GM18517 (cell line): ENCODE data around the gene ZNF48.

ENCODE experiments used
- ATAC-seq: cut with Tn5 transposase; IDR thresholded peaks from one replicate; pipeline ENCODE4 v1.9.1; 2021; ENCODE audit warnings: mild to moderate bottlenecking, moderate library complexity; ENCODE audit not compliant: unreplicated experiment

The ZNF48 gene

DNA sequence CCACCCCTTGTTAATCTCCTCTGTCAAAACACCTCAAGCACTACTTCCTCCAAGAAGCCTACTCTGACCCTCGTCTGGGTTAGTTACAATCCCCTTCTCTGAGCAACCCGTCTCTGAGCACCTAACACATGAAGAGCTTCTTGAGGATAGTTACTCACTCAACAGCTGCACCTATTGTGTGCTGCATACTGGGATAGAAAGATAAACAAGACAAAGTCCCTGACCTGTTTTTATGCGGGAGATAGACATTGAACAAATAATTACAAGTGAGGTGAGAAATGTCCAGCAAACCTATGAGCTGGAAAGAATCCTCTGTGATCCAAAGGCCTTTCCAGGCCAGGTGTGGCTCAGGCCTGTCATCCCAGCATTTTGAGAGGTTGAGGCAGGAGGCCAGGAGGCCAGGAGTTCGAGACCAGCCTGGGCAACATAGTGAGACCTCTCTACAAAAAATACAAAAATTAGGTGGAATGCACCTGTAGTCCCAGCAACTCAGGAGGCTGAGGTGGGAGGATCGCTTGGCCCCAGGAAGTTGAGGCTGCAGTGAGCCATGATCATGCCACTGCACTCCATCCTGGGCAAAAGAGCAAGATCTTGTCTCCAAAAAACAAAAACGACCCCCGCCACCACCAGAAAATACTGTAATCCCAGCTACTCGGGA is 6.7 kb downstream of the ZNF48 start:
- ATAC-seq: no peak

DNA sequence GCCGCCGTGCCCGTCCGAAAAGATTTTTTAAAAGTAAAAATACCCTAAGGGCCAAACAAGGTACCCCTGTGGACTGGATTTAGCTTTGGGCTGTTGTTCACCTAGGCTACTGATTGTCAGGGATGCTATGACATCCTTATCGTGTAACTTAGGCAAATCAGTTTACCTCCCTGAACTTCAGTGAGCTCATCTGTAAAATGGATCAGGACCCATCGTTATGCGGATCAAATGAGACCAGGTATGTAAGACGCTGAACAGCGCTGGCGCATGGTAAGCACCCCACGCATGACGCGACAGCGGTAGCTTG is 11.5 kb downstream of the ZNF48 start:
- peak; percentile 20 for ATAC-seq

DNA sequence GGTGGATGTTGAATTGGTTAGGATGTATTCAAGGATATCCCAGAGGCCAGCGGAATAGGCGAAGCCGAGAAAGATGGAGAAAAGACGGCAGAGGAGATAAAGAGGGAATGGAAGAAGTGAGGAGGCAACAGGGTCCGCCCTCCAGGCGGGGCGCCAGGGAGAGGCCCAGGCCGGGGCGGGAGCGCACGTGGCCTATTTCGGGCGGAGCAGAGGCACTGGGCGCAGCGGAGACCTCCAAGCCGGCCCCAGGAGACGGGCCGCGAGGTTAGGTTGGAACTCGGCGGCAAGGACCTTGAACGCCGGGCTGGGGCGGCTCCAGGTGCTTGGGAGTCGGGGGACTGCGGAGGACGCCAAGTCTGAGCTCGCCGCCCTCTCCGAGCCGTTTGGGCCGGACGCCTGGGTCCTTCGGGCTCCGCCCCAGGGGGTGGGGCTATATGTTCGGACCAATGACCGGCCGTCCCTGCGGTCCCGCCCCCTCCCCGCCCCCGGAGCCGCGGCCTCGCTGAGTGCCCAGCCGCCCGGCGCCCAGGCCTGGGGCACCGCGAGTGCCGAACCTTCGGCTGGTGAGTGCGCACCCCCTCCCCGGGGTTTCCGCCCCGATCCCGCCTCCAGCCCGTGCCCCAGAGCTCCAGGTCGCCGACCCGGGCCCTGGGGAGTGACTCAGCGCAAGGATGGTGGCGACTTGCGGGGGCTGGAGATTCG is 12.0 kb downstream of the ZNF48 start, which contains the start of gene ZNF771:
Gene ZNF771, plus strand, starts transcription at position 505 of the 702 bp plus-strand sequence. CDS start 448 bp downstream, outside the sequence.
- peak; percentile 63 for ATAC-seq

DNA sequence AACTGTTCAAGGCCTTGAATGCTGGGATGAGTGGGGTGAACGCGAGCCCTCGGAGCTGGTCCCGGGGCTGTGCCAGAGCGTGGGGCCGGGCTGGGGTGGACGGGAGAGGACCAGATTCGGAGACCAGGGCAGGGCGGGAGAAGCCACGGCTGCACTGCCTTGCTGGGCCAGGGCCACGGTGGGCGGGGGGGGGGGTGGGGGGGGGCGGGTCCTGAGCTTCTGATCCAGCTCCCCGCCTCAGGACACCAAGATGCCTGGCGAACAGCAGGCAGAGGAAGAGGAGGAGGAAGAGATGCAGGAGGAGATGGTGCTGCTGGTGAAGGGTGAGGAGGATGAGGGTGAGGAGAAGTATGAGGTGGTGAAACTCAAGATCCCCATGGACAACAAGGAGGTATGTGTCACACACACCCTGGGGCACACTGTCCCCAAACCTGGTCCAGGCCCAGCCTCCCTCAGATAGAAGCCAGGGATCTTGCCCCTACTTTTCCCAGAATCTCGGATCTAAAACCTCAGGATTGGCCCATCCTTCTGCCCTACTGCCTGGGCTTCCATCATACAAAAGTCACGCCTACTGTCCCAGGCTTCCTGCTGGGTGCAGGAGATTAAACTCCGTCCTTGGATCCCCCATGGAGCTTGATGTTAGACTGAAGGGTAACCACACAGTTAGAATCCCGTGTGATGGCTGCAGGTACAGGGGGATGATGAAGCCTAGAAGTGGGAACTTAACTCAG is 12.7 kb downstream of the ZNF48 start:
- no peak for ATAC-seq

DNA sequence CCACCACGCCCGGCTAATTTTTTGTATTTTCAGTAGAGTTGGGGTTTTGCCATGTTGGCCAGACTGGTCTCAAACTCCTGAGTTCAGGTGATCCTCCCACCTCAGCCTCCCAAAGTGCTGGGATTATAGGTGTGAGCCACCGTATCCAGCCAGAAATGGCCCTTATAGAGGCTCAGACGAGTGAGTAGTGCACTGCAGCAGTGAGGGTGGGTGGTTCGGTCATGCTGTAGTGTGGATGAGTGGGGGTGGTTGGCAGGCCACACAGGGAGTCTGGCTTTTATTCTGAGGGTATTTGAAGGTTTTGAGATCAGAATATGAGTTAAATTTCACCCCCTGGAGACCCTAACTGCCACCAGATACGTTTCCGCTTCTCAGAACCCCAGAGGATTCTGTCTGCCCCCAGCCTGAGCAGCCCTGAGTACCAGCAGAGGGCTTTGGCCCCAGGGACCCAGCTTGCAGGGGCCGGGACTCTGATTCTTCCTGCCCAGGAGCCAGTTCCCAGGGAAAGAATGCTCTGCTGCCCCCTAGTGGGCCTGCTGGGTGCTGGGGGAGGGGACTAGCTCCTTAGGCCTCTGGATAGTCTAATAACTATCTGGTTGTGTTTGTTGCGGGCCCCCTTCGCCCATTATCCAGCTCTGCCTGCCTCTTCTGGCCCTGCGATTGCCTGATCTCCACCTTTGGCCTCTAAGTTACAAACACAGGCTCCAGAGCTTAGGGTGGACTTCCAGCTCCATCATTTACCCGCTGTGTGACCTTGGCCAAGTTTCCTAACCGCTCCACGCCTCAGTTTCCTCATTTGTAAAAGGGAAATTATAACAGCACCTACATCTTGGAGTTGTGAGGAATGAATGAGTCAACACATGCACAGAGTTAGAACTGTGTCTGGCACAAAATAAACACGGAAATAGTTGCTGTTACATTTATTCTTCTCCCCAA is 14.2 kb downstream of the ZNF48 start:
- no peak for ATAC-seq

DNA sequence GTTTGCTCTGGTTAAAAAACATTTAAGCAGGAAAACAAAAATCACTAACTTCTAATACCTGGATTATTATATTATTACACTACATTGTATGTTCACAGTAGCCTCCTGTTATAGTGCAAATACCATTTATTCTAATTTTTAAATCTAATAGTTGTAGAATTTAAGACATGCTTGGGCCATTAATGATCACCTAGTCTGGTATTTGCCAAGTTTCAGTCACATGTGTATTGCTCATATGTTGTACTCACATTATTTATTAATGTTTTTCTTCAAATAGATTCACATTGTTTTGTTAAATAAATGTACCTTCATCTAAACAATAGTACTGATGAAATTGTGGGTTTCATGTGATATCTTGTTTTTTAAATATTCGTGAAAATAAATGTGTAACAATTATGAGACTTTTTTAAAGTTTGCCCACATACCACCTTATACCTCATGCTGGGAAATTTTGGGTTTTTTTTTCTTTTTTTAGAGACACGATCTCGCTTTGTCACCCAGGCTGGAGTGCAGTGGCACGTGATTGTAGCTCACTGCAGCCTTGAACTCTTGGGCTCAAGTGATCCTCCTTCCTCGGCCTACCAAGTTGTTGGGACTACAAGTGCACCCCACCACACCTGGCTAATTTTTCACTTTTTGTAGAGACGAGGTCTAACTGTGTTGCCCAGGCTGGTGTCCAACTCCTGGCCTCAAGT is 18.0 kb downstream of the ZNF48 start:
- no peak for ATAC-seq

DNA sequence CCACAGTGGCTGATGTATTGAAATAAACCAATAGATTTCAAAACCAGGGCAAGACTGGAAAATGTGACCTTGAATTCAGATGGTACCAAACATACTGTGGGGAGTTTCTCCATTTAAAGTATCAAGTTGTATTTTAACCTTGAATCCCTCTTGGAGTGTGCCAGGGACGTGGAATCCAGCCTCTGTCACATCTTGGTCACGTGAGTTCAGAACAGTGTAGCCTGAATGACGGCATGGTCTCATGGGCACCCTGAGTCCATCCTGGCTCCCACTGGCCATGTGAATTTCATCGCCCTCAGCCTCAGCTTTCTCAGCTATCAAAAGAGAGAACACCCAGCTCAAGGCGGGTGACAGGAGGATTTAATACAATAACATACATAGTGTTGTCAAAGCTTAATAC is 18.9 kb downstream of the ZNF48 start:
- no peak for ATAC-seq

DNA sequence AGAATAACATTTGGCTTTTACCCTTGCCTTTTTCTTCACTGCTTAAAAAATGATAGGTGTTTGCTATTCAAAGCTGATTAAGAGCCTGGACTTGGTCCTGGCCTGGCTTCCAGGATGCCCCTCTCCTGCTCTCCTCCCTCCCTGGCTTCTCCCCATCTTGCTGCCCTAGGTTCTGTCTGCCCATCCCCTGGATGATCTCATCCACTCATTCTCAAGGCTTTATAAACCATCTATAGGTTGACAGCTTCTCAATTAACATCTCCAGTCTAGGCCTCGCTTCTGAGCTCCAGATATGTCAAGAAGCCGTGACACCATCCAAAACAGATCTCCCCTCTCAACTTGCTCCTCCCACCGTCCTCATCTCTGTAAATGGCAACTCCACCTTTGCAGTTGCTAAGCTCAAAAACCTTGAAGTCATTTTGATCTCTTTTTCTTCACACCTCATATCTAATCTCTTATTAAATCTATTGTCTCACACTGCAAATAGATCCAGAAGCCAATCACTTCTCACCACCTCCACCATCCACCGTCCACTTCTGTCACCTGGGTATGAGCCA is 20.9 kb downstream of the ZNF48 start:
- ATAC-seq: no peak

DNA sequence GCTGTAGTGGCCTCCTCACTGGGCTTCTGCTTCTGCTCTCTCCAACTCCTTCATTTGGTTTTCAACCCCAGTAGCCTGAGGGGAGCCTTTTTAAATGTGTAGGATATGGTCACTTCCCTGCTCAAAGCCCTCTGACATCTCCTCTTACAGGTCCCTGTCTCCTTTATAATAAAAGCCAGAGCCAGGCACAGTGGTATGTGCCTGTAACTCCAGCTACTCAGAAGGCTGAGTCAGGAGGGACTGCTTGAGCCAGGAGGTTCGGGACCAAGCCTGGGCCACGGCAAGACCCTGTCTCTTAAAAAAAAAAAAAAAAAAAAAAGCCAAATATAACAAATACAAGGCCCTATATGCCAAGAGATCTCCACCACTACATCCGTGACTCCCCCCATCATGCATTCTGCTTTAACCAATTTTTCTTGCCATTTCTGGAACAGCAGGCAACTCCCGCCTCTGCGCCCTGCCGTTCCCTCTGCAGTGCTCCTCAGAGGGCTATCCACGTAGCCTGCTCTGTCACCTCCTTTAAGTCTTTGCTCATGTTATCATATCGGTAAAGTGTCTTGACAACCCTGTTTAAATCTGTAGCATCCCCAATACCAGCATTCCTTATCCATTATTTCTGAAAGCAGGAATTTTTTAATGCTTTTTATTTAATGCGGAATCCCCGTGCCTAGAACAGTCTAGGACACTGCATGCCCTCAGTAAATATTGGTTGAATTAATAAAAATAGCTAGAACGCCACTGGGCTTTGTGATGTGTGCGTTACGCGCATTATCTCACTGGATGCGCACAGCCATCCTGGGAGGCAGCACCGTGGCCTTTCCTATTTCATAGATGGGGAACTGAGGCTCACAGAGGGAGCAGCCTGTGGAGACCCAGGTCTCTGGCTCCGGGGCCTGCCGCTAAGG is 21.7 kb downstream of the ZNF48 start:
- no peak for ATAC-seq

DNA sequence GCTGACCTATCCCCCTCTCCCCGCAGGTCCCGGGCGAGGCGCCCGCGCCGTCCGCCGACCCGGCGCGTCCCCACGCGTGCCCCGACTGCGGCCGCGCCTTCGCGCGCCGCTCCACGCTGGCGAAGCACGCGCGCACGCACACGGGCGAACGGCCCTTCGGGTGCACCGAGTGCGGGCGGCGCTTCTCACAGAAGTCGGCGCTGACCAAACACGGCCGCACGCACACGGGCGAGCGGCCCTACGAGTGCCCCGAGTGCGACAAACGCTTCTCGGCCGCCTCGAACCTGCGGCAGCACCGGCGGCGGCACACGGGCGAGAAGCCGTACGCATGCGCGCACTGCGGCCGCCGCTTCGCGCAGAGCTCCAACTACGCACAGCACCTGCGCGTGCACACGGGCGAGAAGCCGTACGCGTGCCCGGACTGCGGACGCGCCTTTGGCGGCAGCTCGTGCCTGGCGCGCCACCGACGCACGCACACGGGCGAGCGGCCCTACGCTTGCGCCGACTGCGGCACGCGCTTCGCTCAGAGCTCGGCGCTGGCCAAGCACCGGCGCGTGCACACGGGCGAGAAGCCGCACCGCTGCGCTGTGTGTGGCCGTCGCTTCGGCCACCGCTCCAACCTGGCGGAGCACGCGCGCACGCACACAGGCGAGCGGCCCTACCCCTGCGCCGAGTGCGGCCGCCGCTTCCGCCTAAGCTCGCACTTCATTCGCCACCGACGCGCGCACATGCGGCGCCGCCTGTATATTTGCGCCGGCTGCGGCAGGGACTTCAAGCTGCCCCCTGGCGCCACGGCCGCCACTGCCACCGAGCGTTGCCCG is 22.5 kb downstream of the ZNF48 start:
- peak; percentile 70 for ATAC-seq

DNA sequence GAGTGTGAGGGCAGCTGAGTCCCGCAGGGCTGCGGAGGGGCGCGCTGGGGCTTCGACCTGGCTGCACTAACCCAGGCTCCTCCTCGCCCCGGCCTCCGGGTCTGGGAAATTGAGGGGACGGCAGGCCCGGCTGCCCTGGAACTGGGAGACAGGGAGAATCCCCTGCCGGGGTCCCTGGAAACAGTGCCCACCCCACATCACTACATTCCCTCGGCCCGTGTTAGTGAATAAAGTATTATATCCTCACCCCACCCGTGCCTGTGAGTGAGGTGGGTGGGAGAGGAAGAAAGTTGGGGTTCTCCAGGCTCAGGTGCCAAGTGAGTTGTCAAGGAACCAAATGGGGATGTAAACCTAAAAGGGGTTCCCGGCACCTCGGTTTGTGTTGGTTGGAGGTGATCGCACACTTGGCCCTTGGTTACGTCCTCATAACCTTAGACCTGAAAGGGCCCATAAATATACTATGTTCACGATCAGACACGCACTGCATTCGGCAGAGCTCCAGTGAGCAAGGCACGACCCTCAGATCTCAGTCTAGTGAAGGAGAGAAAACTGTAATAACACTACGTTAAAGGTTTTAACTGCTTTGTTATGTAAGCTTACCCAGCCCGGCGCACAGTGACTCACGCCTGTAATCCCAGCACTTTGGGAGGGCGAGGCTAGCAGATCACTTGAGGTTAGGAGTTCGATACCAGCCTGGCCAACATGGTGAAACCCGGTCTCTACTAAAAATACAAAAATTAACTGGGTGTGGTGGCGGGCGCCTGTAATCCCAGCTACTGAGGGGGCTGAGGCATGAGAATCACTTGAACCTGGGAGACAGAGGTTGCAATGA is 23.3 kb downstream of the ZNF48 start:
- no peak for ATAC-seq

DNA sequence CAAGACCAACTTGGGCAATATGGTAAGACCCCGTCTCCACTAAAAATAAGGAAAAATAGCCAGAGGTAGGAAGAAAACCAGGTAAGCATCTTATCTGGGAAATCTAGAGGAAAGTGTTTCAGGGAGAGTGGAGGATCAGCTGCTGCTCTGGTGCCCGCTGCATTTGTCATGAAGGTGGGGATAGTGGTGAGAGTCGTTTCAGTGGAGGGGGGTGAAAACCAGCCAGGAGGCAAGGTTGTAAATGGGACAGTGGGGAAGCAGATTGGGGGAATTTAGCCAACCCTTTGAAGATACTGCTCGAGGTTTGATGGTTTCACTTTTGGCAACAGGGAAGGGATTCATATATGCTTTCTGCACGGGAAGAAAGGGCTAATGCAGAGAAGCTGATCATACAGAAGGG is 25.8 kb downstream of the ZNF48 start:
- no peak for ATAC-seq

DNA sequence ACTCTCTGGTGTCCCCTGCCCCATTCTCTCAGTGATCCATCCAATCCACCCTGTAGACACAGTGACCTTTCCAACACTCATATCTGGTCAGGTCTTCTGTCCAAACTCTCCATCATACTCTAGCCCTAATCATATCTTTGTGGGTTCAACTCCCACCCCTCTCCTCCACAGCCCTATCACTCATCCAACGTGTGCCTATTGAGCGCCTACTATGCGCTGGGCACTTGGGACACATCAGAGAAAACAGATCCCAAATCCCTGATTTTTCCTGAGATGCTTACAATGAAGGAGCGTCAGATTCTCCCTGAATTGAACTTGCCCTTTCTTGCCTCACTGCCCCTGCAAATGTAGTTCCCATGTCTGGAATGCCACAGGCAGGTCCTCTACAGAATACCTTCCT is 32.8 kb downstream of the ZNF48 start:
- no peak for ATAC-seq

DNA sequence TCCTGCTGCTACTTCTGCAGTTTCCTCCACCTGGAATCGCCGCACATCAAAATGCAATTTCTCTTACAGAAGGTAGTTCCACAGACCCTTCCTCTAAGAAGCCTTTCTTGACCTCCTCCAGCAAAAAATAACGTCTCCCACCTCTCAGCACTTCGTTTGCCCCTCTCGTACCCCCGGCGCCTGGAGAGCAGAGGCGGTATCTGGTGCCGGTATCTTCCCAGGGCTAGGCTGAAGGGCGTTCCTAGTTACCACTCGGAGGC is 34.1 kb downstream of the ZNF48 start:
- ATAC-seq: no peak

DNA sequence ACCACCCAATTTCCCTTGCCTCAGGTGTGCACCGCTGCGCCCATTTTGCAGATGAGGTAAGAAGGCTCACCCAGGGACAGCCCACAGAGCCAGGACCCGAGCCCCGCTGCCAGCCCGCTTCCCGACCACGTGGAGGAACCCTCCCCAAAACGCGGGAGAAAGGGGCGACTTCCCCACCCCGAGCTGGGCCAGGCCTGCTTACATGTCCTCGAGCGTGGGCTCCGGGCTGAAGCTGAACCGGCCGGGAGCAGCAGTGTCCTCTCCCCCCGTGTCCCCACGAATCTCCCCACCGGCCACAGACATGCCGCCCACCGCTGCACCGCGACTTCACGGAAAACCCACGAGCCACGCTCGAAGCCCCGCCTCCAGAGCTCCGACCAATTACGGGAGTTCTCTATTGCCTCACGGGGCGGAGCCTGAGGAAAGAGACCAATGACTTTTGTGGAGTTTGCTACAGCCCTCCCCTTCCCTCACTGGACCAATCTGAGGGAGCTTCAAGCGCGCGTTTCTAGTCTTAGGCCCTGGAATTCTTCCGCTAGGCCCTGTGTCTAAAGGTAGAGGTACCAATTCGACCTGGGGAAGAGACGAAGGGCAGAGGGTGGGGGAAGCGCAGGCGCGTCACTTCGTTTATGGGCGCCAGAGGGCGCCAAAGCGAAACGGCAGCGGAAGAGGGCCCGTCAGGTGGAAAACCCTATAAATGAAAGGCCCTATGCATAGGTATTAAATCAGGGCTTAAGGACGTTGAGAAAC is 34.6 kb downstream of the ZNF48 start, which contains the start of gene DCTPP1:
Gene DCTPP1, minus strand, starts transcription at position 353 of the 750 bp plus-strand sequence. Its CDS starts 50 bp downstream, at position 303.
- ATAC-seq: peak; percentile 93

DNA sequence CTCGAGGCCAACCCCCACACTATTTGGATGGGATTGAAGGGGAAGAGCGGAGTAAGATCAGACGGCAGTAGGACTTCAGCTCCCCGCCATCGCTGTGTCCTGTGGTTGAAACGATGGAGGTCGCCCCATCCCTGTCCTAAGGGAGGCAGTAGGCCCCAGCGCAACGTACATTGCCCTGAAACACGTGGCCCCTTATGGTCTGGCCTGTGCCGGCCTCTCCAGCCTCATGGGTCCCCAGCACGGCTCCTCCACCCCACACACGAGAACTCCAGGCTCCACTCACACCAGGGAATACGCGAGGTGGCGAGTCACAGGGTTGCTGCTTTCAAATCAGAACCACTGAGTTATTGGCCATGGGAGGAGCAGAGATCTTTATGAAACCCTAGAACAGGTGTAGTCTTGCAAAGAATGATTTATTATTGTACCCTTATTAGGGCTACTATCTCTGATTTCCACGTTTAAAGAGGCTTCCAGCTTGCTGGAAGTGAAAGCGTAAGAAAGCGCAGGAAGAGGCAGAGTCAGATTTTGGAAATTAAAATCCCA is 35.3 kb downstream of the ZNF48 start:
- no peak for ATAC-seq

DNA sequence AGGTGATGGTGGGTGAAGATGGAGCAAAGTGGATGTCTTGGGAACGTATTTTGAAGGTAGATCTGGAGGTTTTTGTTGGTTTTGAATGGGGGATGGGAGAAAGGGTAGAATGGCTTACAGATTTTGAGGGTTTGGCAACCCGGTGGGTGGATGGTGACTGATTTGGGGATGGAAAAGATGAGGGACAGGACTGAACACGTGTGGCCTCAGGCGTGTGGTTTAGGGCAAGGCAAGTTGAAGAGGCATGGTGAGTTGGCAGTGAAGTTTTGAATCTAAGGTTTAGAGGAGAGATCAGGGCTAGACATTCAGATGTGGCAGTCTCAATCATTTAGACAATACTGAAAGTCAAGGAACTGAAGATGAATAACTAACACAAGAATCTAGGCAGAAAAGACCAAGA is 39.6 kb downstream of the ZNF48 start:
- ATAC-seq: no peak
